ENCODE results near the gene DGLUCY.
"Not testable (repeated sequence)": the region's sequence is repeated elsewhere in the genome, so short reads cannot be mapped to it uniquely, and the experiment has no call there.

DGLUCY gene

GRCh38 chr14:91197631-91198030, 83.8 kb downstream of the DGLUCY start:
- Histone ChIP-seq H3K27me3 (ENCODE audit: control insufficient read depth in 1 of 2, insufficient read depth in 2 of 2, low read length in 2 of 2) (no peaks in the 10 kb centered on the region), H3K4me3 (ENCODE audit: low read depth in 1 of 2, low read length in 2 of 2) (no peak overlapping the region), H3K27ac (ENCODE audit: low read depth, low read length) (no peak overlapping the region), H3K36me3 (ENCODE audit: insufficient read depth, low read length) (peaks cover 49% of the 10 kb centered on the region), H3K9me3 (ENCODE audit: low read length) (no peaks in the 10 kb centered on the region), H3K9ac (ENCODE audit: low read length) (no peak overlapping the region), H3K4me1 (ENCODE audit: insufficient read depth, low read length) (no peaks in the 10 kb centered on the region)

- H3K4me1 ChIP-seq (ENCODE audit: insufficient read depth, low read length); H3K4me3 ChIP-seq (ENCODE audit: low read depth in 1 of 2, low read length in 2 of 2); H3K27me3 ChIP-seq (ENCODE audit: control insufficient read depth in 1 of 2, insufficient read depth in 2 of 2, low read length in 2 of 2); H3K9ac ChIP-seq (ENCODE audit: low read length); H3K27ac ChIP-seq (ENCODE audit: low read depth, low read length); H3K9me3 ChIP-seq (ENCODE audit: low read length): not testable (repeated sequence)
- H3K36me3 ChIP-seq (ENCODE audit: insufficient read depth, low read length): peaks cover 76% of the 10 kb centered on the region
Observed at GRCh38 chr14:91200802-91201201, 86.9 kb downstream of the DGLUCY start.

DNA sequence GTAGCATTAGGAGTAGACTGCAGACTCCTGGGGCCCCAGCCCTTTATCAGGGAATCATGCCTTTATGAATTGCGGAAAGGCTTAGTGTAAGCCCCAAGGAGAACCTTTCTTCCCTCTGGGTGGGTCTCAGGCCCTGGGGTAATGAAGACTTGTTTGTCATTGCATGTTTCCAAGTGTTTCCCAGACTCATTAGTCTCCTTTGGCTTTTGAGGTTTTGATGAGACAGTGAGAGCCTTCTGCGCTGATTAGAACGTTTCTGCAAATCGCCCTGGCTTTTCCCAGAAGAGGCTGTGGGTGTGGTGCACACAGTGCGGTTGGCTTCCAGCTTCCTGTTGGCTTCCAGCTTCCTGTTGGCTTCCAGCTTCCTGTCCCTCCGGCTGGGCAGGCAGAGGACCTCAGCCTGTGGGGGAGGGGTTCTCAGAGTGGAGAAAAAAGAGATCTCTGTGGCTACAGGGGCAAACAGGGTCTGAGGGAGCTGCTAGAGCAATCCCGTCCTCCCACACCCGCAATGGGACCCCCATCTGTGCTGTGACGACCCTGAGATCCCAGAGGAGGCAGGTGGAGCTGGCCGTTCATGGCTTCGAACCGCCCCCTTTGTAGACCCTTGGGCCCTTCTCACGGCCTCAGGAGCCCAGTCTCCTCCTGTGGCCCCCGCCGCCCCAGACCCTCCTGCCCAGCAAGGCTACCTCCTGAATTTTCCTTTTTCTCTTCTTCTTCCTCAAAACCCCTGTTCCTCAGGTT, 88.5 kb downstream of the DGLUCY start:
- Histone ChIP-seq H3K27me3 (ENCODE audit: control insufficient read depth in 1 of 2, insufficient read depth in 2 of 2, low read length in 2 of 2) (no peaks in the 10 kb centered on the region), H3K4me1 (ENCODE audit: insufficient read depth, low read length) (no peaks in the 10 kb centered on the region), H3K36me3 (ENCODE audit: insufficient read depth, low read length) (peaks cover 75% of the 10 kb centered on the region), H3K27ac (ENCODE audit: low read depth, low read length) (no peak overlapping the region), H3K9me3 (ENCODE audit: low read length) (no peaks in the 10 kb centered on the region), H3K4me3 (ENCODE audit: low read depth in 1 of 2, low read length in 2 of 2) (no peak overlapping the region), H3K9ac (ENCODE audit: low read length) (no peak overlapping the region)

DNA sequence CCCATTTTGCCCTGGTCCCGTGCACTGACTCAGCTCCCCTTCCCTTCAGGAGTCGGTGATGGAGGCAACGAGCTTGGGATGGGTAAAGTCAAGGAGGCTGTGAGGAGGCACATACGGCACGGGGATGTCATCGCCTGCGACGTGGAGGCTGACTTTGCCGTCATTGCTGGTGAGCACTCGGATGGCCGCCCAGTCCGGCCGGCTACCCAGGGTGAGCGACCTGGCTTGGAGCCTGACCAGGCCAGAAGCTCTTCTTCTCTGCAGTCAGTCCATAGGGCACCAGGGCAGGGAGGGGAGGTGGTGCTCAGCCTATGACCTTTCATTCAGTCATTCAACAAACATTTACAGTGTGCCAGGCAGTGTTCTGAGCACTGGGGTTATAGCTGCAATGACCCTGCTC, 90.8 kb downstream of the DGLUCY start:
- H3K4me1 ChIP-seq (ENCODE audit: insufficient read depth, low read length): no peaks in the 10 kb centered on the region
- H3K27me3 ChIP-seq (ENCODE audit: control insufficient read depth in 1 of 2, insufficient read depth in 2 of 2, low read length in 2 of 2): no peaks in the 10 kb centered on the region
- H3K9ac ChIP-seq (ENCODE audit: low read length): no peak overlapping the region
- H3K9me3 ChIP-seq (ENCODE audit: low read length): no peaks in the 10 kb centered on the region
- H3K4me3 ChIP-seq (ENCODE audit: low read depth in 1 of 2, low read length in 2 of 2): no peak overlapping the region
- H3K27ac ChIP-seq (ENCODE audit: low read depth, low read length): no peak overlapping the region
- H3K36me3 ChIP-seq (ENCODE audit: insufficient read depth, low read length): peaks cover 76% of the 10 kb centered on the region

- H3K4me1 ChIP-seq (ENCODE audit: insufficient read depth, low read length): no peaks in the 10 kb centered on the region
- H3K27me3 ChIP-seq (ENCODE audit: control insufficient read depth in 1 of 2, insufficient read depth in 2 of 2, low read length in 2 of 2): no peaks in the 10 kb centered on the region
- no peak overlapping the region for H3K9ac ChIP-seq (ENCODE audit: low read length)
- H3K9me3 ChIP-seq (ENCODE audit: low read length): no peaks in the 10 kb centered on the region
- no peak overlapping the region for H3K4me3 ChIP-seq (ENCODE audit: low read depth in 1 of 2, low read length in 2 of 2)
- H3K36me3 ChIP-seq (ENCODE audit: insufficient read depth, low read length): peaks cover 76% of the 10 kb centered on the region
- no peak overlapping the region for H3K27ac ChIP-seq (ENCODE audit: low read depth, low read length)
Observed at GRCh38 chr14:91205459-91205858, 91.6 kb downstream of the DGLUCY start.

DNA sequence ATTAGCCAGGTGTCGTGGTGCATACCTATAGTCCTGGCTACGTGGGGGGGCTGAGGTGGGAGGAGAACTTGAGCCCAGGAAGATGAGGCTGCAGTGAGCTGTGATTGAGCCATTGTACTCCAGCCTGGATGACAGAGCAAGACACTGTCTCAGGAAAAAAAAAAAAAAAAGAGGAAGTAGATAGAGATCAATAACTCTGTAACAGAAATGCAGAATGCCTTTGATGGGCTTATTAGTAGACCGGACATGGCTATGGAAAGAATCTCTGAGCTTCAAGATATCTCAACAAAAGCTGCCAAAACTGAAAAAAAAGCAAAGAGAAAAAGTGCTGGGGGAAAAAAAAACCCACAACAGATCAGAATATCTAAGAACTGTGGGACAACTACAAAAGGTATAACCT, 93.1 kb downstream of the DGLUCY start:
- H3K4me1 ChIP-seq (ENCODE audit: insufficient read depth, low read length): no peaks in the 10 kb centered on the region
- H3K27me3 ChIP-seq (ENCODE audit: control insufficient read depth in 1 of 2, insufficient read depth in 2 of 2, low read length in 2 of 2): no peaks in the 10 kb centered on the region
- peaks cover 79% of the 10 kb centered on the region for H3K36me3 ChIP-seq (ENCODE audit: insufficient read depth, low read length)
- H3K27ac ChIP-seq (ENCODE audit: low read depth, low read length): no peak overlapping the region
- H3K9ac ChIP-seq (ENCODE audit: low read length): no peak overlapping the region
- H3K4me3 ChIP-seq (ENCODE audit: low read depth in 1 of 2, low read length in 2 of 2): no peak overlapping the region
- H3K9me3 ChIP-seq (ENCODE audit: low read length): no peaks in the 10 kb centered on the region

- Histone ChIP-seq H3K4me3 (ENCODE audit: low read depth in 1 of 2, low read length in 2 of 2) (no peak overlapping the region), H3K4me1 (ENCODE audit: insufficient read depth, low read length) (no peaks in the 10 kb centered on the region), H3K27ac (ENCODE audit: low read depth, low read length) (no peak overlapping the region), H3K27me3 (ENCODE audit: control insufficient read depth in 1 of 2, insufficient read depth in 2 of 2, low read length in 2 of 2) (no peaks in the 10 kb centered on the region), H3K36me3 (ENCODE audit: insufficient read depth, low read length) (peaks cover 67% of the 10 kb centered on the region), H3K9ac (ENCODE audit: low read length) (no peak overlapping the region), H3K9me3 (ENCODE audit: low read length) (no peaks in the 10 kb centered on the region)
Observed at GRCh38 chr14:91211017-91211416, 97.1 kb downstream of the DGLUCY start.

GRCh38 chr14:91214306-91214705, 100.4 kb downstream of the DGLUCY start:
- H3K4me1 ChIP-seq (ENCODE audit: insufficient read depth, low read length): no peaks in the 10 kb centered on the region
- H3K4me3 ChIP-seq (ENCODE audit: low read depth in 1 of 2, low read length in 2 of 2): no peak overlapping the region
- H3K36me3 ChIP-seq (ENCODE audit: insufficient read depth, low read length): peaks cover 66% of the 10 kb centered on the region
- H3K27me3 ChIP-seq (ENCODE audit: control insufficient read depth in 1 of 2, insufficient read depth in 2 of 2, low read length in 2 of 2): no peaks in the 10 kb centered on the region
- H3K9me3 ChIP-seq (ENCODE audit: low read length): no peaks in the 10 kb centered on the region
- H3K9ac ChIP-seq (ENCODE audit: low read length): no peak overlapping the region
- no peak overlapping the region for H3K27ac ChIP-seq (ENCODE audit: low read depth, low read length)

DNA sequence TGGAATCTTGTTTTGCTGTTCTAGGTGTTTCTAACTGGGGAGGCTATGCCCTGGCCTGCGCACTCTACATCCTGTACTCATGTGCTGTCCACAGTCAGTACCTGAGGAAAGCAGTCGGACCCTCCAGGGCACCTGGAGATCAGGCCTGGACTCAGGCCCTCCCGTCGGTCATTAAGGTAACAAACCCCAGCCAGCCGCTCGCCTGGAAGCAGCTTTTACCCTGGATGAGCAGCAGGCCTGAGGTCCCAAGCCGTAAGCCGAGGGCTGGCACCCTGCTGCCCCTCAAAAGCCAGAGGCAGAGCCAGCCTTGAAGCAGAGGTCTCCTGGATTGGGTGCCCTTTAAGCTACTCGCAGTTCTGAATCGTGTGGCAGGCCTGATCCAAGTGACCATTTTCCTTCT, 101.5 kb downstream of the DGLUCY start:
- Histone ChIP-seq H3K4me1 (ENCODE audit: insufficient read depth, low read length) (no peaks in the 10 kb centered on the region), H3K4me3 (ENCODE audit: low read depth in 1 of 2, low read length in 2 of 2) (no peak overlapping the region), H3K9me3 (ENCODE audit: low read length) (no peaks in the 10 kb centered on the region), H3K9ac (ENCODE audit: low read length) (no peak overlapping the region), H3K27me3 (ENCODE audit: control insufficient read depth in 1 of 2, insufficient read depth in 2 of 2, low read length in 2 of 2) (no peaks in the 10 kb centered on the region), H3K36me3 (ENCODE audit: insufficient read depth, low read length) (peaks cover 64% of the 10 kb centered on the region), H3K27ac (ENCODE audit: low read depth, low read length) (no peak overlapping the region)

DNA sequence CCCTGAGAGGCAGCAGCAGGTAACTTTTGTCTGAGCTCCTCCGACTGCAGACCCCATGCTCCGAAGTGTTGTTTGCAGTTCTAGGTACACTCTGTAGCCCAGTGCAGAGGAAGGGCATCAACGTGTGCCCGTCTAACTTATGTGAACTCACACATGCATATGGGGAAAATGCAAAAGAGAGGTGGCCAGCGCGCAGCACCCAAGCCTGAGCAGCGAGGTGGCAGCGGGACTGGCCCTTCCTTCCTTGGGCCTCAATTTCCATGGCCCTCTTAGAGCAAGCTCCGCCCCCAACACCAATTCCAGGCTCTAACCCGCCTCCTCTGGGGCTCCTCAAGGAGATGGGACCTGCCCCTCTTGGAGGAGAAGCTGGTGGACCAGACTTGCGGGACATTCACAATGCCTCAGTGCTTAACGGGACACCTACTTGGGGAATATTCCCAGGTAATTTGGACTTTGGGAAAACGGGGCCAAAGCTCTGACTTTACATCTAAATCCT, 102.9 kb downstream of the DGLUCY start:
- Histone ChIP-seq H3K9me3 (ENCODE audit: low read length) (no peaks in the 10 kb centered on the region), H3K27me3 (ENCODE audit: control insufficient read depth in 1 of 2, insufficient read depth in 2 of 2, low read length in 2 of 2) (no peaks in the 10 kb centered on the region), H3K9ac (ENCODE audit: low read length) (no peak overlapping the region), H3K36me3 (ENCODE audit: insufficient read depth, low read length) (peaks cover 55% of the 10 kb centered on the region), H3K27ac (ENCODE audit: low read depth, low read length) (no peak overlapping the region), H3K4me1 (ENCODE audit: insufficient read depth, low read length) (no peaks in the 10 kb centered on the region), H3K4me3 (ENCODE audit: low read depth in 1 of 2, low read length in 2 of 2) (no peak overlapping the region)

DNA sequence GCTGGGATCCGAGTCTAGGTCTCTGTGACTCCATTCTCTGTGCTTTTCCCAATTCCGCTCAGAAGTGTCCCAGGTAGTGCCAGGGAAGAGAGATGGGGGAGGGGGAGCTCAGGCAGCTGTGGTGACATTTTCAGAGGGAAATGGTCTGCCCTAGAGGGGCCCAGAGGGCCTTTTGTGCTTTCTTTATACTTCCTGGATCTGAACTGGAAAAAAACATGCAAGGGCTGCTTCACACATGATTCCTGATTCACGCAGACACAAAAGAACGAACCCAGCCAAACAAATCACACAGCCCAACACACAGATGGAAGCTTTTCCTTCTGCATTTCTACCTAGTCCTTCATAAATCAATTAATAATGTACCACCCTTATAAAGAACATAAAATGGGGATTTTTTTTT, 104.1 kb downstream of the DGLUCY start:
- no peak overlapping the region for H3K9ac ChIP-seq (ENCODE audit: low read length)
- no peaks in the 10 kb centered on the region for H3K27me3 ChIP-seq (ENCODE audit: control insufficient read depth in 1 of 2, insufficient read depth in 2 of 2, low read length in 2 of 2)
- H3K36me3 ChIP-seq (ENCODE audit: insufficient read depth, low read length): peaks cover 48% of the 10 kb centered on the region
- H3K4me1 ChIP-seq (ENCODE audit: insufficient read depth, low read length): no peaks in the 10 kb centered on the region
- H3K27ac ChIP-seq (ENCODE audit: low read depth, low read length): no peak overlapping the region
- no peak overlapping the region for H3K4me3 ChIP-seq (ENCODE audit: low read depth in 1 of 2, low read length in 2 of 2)
- H3K9me3 ChIP-seq (ENCODE audit: low read length): no peaks in the 10 kb centered on the region
